OCI-LY3 (cell line): Measurements from ENCODE around the gene GSAP.

Source experiments
- H2AFZ ChIP-seq: fragments of 200-600, 300-600 bp; shearing (Covaris generic); 2 replicates; pipeline ENCODE4 v1.6.0; 2014; ENCODE audit warnings: antibody characterized with exemption, low read depth, low read length
- H3K27ac ChIP-seq: fragments of 200-600, 300-600 bp; sonication (generic); 2 replicates; pipeline ENCODE4 v1.5.1; 2014; ENCODE audit warnings: mild to moderate bottlenecking, low read length, moderate library complexity, mixed read lengths
- H3K27me3 ChIP-seq: fragments of 200-600, 300-600 bp; sonication (generic); 2 replicates; pipeline ENCODE4 v1.6.1; 2014; ENCODE audit warnings: low read depth, low read length, mixed read lengths
- H3K36me3 ChIP-seq: fragments of 200-600, 300-600 bp; sonication (generic); replicated peaks from 2 replicates; pipeline ENCODE3; 2014; ENCODE audit warnings: low read depth, low read length, mixed read lengths
- H3K4me1 ChIP-seq: fragments of 300-600, 200-600 bp; sonication (generic); 2 replicates; pipeline ENCODE4 v1.6.1; 2014; ENCODE audit warnings: low read length, mixed read lengths
- H3K4me2 ChIP-seq: fragments of 200-600, 300-600 bp; sonication (generic); 2 replicates; pipeline ENCODE4 v1.6.1; 2014; ENCODE audit warnings: low read length, mixed read lengths
- H3K4me3 ChIP-seq: fragments of 300-600, 200-600 bp; sonication (generic); 2 replicates; pipeline ENCODE4 v1.5.1; 2014; ENCODE audit warnings: antibody characterized with exemption, mild to moderate bottlenecking, low read length, moderate library complexity
- H3K79me2 ChIP-seq: fragments of 300-600, 200-600 bp; shearing (Covaris generic); 2 replicates; pipeline ENCODE4 v1.6.1; 2014; ENCODE audit warnings: mild to moderate bottlenecking, low read length, mixed read lengths
- H3K9ac ChIP-seq: fragments of 300-600, 200-600 bp; shearing (Covaris generic); 2 replicates; pipeline ENCODE4 v1.6.0; 2014; ENCODE audit warnings: mild to moderate bottlenecking, low read length, moderate library complexity
- H3K9me3 ChIP-seq: fragments of 200-600, 300-600 bp; shearing (Covaris generic); 2 replicates; pipeline ENCODE4 v1.6.1; 2014; ENCODE audit warnings: low read length, mixed read lengths; ENCODE audit not compliant: insufficient read depth
- H4K20me1 ChIP-seq: fragments of 200-600, 300-600 bp; sonication (generic); 2 replicates; pipeline ENCODE4 v1.6.1; 2016; ENCODE audit warnings: low read length, mixed read lengths; ENCODE audit not compliant: insufficient read depth
- EZH2phosphoT487 ChIP-seq: fragments of 200-600 bp; shearing (Covaris generic); IDR thresholded peaks from 2 replicates; pipeline ENCODE4 v1.6.1; 2018; ENCODE audit warnings: antibody characterized with exemption, mixed run types, low read depth
- TF ChIP-seq, protein P1 (sequence below): fragments of 200-600, 300-600 bp; sonication (generic); IDR thresholded peaks from 2 replicates; pipeline ENCODE4 v1.5.1; 2014; ENCODE audit warnings: antibody characterized with exemption, low read length, low read depth

The GSAP gene

DNA sequence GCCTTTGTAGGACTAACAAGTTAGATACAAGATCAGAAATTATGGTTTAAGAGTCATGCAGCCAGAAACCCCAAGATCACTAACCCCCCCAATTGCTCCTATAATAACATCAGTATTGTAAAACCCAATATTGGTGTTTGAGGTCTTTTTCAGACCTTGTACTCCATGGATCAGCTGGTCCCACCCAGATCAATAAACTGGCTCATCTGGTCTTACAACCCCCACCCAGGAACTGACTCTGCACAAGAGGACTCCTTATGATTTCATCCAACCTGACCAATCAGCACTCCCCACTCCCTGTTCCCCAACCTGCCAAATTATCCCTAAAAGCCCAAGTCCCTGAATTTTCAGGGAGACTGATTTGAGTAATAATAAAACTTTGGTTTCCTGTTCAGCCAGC is 6.4 kb upstream of the GSAP start:
- Histone ChIP-seq H3K4me3 (no peak overlapping the region), H3K27ac (no peak overlapping the region), H4K20me1 (no peaks in the 10 kb centered on the region), H3K9me3 (no peaks in the 10 kb centered on the region), H3K27me3 (peaks cover 9% of the 10 kb centered on the region), H3K4me2 (no peak overlapping the region), H3K79me2 (no peaks in the 10 kb centered on the region), H3K36me3 (no peaks in the 10 kb centered on the region), H3K9ac (no peak overlapping the region), H2AFZ (no peak overlapping the region), H3K4me1 (peaks cover 28% of the 10 kb centered on the region)
- TF ChIP-seq EZH2phosphoT487, result no peak
- TF ChIP-seq, protein P1, sequence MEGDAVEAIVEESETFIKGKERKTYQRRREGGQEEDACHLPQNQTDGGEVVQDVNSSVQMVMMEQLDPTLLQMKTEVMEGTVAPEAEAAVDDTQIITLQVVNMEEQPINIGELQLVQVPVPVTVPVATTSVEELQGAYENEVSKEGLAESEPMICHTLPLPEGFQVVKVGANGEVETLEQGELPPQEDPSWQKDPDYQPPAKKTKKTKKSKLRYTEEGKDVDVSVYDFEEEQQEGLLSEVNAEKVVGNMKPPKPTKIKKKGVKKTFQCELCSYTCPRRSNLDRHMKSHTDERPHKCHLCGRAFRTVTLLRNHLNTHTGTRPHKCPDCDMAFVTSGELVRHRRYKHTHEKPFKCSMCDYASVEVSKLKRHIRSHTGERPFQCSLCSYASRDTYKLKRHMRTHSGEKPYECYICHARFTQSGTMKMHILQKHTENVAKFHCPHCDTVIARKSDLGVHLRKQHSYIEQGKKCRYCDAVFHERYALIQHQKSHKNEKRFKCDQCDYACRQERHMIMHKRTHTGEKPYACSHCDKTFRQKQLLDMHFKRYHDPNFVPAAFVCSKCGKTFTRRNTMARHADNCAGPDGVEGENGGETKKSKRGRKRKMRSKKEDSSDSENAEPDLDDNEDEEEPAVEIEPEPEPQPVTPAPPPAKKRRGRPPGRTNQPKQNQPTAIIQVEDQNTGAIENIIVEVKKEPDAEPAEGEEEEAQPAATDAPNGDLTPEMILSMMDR, result no peak

DNA sequence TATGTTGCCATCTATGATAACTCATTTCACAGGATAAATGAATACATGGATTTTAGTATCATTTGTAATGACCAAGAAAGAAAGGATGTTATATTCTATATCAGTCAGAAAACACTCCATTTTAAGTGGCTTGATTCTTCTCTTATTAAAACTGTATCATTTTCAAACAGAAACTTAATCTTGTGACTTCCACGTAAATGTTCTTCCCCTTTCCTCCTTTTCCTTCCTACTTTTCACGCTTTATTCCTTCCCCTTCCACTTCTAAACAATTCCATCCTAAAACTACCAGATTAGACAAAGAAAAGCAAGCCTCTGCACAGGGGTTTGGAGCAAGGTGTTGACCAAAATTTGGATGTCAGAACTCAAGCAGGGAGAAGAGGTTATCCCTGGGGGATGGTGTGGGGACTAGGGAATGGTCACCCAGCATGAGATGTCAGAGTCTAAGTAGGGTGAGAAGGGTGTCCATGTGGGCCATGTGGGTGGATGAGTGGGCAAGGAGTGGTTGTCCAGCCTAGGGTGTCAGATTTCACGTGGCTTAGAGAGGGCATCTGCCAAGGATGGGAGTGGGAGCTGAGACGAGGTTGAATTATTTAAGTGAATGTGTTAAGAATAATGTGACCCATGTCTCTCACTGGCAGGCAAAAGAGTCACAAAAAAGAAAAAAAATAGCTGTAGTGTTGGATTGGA is 5.0 kb upstream of the GSAP start:
- Histone ChIP-seq H3K4me3 (no peak overlapping the region), H2AFZ (no peak overlapping the region), H4K20me1 (no peaks in the 10 kb centered on the region), H3K4me2 (no peak overlapping the region), H3K27me3 (peaks cover 11% of the 10 kb centered on the region), H3K27ac (no peak overlapping the region), H3K9ac (no peak overlapping the region), H3K79me2 (no peaks in the 10 kb centered on the region), H3K9me3 (no peaks in the 10 kb centered on the region), H3K4me1 (peaks cover 26% of the 10 kb centered on the region), H3K36me3 (no peaks in the 10 kb centered on the region)
- TF ChIP-seq, protein P1, result no peak
- no peak for TF ChIP-seq EZH2phosphoT487

GRCh38 chr7:77420438-77420837 is 4.3 kb upstream of the GSAP start:
- H4K20me1 ChIP-seq, result no peaks in the 10 kb centered on the region
- TF ChIP-seq EZH2phosphoT487, result no peak
- TF ChIP-seq, protein P1, result no peak
- H3K9ac ChIP-seq, result no peak overlapping the region
- no peaks in the 10 kb centered on the region for H3K36me3 ChIP-seq
- H2AFZ ChIP-seq, result no peak overlapping the region
- H3K4me2 ChIP-seq, result no peak overlapping the region
- H3K27me3 ChIP-seq, result peaks cover 11% of the 10 kb centered on the region
- H3K27ac ChIP-seq, result no peak overlapping the region
- H3K4me3 ChIP-seq, result no peak overlapping the region
- peaks cover 22% of the 10 kb centered on the region for H3K4me1 ChIP-seq
- no peaks in the 10 kb centered on the region for H3K9me3 ChIP-seq
- H3K79me2 ChIP-seq, result no peaks in the 10 kb centered on the region

GRCh38 chr7:77419102-77419501 is 3.0 kb upstream of the GSAP start:
- no peak overlapping the region for H3K4me3 ChIP-seq
- TF ChIP-seq, protein P1, result no peak
- no peak for TF ChIP-seq EZH2phosphoT487
- no peak overlapping the region for H2AFZ ChIP-seq
- no peak overlapping the region for H3K9ac ChIP-seq
- H4K20me1 ChIP-seq, result no peaks in the 10 kb centered on the region
- peaks cover 29% of the 10 kb centered on the region for H3K4me1 ChIP-seq
- H3K27ac ChIP-seq, result no peak overlapping the region
- no peaks in the 10 kb centered on the region for H3K36me3 ChIP-seq
- peaks cover 18% of the 10 kb centered on the region for H3K27me3 ChIP-seq
- H3K9me3 ChIP-seq, result no peaks in the 10 kb centered on the region
- H3K4me2 ChIP-seq, result no peak overlapping the region
- H3K79me2 ChIP-seq, result no peaks in the 10 kb centered on the region
